ENCODE measurements around the gene ATP11A.
"Not testable (repeated sequence)": the region's sequence is repeated elsewhere in the genome, so short reads cannot be mapped to it uniquely, and the experiment has no call there.

ATP11A gene

GRCh38 chr13:112693831-112694497, 4.1 kb downstream of the ATP11A start:
- DNase-seq = no peak

DNA sequence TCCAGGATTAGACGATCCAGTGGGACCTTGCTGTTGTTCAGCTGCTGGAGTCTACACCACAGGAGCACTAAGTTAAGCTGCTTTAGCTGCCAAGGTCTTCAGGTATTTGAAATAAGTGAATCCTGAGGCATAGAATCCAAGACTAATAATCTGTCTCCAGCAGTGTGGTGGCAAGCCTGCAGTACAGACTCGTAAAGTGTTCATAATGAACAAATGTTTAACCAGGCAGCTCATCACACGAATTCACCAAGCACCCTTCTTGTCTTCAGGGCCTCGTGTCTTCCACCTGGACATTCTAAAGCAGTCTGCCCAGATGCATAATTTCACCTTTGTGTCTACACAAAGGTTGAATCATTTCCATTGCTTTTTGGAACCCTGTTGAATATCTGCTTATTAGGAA, 5.3 kb downstream of the ATP11A start:
- no peak for DNase-seq

DNA sequence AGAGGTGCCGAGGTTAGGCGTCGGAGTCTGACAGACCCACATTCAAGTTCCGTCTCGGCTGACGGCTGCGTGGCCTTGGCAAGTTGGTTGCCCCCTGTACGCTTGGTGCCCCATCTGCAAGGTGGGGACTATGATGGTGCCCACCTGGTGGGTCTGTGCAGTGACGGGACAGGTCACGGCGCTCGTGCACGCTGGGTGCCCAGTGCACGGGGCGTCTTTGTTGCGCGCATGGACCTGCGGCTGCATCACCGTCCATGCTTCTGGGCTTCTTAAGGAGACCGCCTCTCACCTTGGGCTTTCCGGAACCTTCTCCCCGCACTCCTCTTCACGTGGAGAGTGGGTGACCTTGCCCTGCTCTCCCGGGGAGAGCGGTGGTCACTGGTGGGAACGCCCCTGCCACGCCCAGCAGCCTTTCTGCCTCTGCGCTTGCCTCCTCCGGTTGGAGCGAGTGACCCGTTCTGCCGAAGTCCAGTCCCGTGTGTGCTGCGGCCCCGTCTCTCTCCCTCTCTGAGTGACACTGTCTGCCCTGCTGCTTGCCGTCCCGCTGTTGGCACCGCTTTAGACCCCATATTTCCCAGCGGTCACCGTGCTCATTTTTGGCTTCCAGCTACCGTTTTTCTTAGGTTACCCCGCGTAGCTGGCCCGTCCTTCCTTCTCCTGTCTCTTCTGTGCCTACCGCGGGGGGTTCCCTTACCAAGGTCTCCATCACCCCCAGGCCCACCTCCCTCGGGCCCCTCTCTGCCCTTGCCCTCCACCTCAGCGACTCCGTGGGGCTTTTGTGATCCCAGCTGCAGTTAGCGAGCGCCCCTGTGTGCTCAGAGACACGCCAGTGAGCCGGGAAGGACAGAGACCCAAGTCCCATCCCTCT, 6.4 kb downstream of the ATP11A start:
- DNase-seq = no peak

- DNase-seq = no peak
Measured at GRCh38 chr13:112696869-112697465, 7.1 kb downstream of the ATP11A start.

DNA sequence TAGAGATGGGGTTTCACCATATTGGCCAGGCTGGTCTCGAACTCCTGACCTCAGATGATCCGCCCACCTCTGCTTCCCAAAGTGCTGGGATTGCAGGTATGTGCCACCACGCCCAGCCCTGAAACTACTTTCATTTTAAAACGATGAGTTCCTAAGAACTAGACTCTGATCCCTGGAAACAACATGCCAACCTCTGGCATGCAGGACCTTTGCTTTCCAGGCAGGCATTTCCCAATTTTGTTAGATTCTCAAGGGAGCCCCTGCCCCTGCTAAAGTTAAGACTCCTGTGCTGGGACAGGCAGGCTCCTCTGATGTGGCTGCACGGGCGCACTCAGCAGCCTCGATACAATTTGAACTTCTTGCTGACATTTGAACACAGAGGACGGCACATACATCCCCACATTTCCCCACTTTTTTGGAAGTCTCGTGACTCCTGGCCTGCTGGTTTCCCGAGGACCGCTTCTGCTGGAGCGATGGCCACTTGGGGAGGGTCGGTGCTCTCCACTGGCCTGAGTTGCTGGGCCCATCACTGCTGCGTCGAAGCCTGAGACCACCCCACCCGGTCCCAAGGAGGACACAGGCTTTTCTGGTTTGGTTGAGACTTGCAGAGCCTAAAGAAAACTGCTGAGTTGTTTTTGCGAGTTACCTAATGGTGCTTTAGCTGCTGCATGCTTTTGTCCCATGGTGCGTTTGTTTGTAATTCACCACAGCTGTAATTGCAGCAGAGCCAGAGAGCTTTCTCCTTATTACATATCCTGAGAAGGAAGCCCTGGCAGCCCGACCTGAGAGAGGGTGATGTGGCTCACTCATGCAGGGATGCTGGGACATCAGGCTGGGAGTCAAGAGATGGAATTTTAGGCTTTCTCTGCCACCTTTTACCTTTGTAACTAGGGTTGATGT, 8.2 kb downstream of the ATP11A start:
- no peak for DNase-seq

DNA sequence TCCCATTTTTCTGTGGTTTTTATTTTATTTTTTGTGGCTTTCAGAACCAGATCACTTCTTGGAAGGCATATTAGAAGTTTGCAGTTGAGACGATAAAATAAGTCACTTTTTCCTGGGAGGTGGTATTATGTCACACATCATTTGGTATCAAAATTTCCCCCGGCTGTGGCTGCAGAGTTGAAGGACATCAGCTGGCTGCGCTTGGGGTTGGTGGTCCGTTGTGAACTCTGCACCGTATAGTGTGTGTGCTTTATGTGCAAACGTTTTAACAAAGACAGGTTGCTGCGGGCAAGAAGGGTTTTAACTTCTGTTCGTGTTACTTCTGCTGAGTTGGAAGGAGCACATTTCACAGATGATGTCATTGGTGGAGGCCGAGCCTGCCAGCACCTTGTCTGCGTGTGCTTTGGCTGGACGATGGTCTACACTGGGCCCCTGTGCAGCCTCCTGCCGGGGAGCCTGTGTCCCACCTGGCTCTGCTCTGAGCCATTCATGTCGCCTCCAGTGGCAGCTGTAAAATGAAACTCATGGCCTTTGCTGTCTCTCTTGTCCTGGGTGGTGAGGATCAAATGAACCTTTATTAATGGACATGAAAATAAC, 9.6 kb downstream of the ATP11A start:
- no peak for DNase-seq

- DNase-seq = no peak
Measured at GRCh38 chr13:112700291-112701060, 10.6 kb downstream of the ATP11A start.

DNA sequence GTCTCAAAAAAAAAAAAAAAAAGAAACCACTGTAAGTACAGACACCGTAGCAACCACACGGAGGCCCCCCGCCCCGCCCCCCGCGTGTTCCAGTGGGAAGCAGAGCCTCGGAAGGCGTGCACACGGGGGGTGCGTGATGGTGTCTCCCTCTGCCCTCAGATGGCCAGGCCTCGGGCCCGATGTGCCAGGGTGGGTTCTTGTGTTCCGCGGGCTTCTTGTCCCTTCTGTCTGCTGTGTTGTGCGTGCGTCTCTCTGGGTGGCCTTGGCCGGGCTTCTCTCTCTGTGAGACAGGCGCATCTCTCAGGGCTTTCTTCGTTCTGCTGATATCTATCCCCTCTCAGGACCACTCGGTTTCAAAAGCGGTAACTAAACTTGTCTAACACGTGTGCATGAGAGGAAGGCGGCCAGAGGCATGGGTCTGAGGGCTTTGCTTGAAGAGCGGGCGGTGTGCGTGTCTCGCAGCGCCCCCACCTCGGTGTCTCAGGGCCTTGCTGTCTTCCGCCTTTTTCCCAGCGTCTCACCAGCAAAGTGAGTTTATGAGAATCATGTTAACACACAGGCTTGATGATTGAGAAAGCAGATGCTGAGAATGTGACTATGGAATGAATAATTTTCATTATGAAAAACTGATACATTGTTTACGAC, 12.6 kb downstream of the ATP11A start:
- DNase-seq = no peak

DNA sequence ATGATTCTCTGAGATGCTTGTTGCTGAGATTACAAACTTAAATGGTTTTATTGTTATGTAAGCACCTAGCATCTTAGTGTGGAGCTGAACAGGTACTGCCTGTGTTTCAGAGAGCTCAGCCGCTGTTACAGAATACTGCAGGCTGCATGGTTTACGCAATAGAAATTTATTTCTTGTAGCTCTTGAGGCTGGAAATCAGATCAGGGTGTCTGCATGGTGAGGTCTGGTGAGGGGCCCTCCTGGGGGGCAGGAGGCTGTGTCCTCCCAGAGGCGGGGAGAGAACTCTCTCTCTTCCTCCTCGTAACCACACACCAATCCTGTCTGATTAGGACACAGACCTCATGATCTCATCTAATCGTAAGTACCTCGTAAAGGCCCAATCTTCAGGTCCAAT, 13.1 kb downstream of the ATP11A start:
- no peak for DNase-seq

GRCh38 chr13:112703449-112704284, 13.8 kb downstream of the ATP11A start:
- no peak for DNase-seq

- DNase-seq = no peak
Measured at GRCh38 chr13:112704308-112705145, 14.7 kb downstream of the ATP11A start.

DNA sequence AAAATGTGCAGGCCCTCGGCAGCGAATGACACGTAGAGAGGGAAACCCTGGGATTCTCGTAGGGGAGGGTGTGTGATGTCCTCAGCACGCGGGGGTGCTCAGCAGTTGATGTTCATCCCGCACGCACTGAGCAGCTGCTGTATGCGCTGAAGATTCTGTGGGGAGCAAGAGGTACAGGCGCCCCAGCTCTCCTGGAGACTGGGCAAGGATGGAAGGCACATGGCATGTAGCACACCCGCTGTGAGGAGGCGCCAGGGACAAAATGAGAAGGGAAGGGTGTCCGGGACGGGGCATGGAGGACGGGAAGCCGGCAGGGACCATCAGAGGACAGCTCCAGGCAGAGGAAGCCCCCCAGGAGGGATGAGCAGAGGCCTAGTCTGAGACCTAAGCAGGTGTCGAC, 15.4 kb downstream of the ATP11A start:
- no peak for DNase-seq

- DNase-seq = no peak
Measured at GRCh38 chr13:112706171-112706570, 16.3 kb downstream of the ATP11A start.

DNA sequence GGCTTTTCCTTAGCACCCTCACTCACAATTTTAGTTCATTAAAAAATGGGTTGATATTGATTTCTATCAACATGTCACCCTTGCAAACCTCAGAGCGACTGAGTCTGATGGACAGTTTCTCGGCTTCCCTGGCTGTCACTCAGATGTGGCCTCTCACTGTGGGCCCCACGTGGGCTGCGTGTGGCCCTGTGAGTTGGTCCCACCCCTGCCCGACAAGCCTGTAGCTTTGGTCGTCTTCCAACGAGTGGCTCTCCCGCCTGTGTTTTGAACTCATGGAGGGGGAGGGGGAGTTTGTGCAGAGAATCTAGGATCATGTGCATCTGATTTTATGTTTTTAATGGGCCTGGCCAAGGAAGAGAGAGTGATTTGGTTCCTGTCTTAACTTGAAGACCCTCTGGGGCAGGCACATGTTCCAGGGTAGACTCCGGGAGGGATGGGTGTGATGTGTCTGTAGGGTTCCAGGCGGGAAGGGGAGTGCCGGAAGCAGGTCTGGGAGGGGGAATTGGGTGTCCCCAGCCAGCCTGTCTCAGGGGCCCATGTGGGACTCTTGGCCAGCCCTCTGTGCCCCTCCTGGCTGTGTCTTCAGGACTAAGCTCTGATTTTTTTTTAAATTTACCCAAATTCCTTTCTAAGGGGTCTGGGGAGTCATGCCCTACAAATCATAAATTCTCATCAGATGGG, 18.9 kb downstream of the ATP11A start:
- DNase-seq = no peak

DNA sequence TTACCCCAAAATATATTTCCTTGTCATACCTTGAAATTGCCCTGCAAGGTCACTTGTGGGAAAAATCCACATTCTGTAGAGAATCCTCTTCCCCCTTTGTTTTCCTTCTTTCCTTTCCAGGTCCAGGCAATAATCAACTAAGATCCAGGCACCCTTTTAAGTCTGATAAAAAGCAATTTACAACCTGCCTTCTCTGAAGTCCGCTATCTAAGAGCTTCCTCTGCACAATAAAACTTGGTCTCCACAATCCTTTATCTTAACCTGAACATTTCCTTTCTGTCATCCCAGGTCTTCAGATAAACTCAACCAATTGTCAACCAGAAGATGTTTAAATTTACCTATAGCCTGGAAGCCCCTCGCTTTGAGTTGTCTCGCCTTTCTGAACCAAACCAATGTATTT, 19.5 kb downstream of the ATP11A start:
- DNase-seq = not testable (repeated sequence)

GRCh38 chr13:112709825-112710783, 20.3 kb downstream of the ATP11A start:
- no peak for DNase-seq

- DNase-seq = no peak
Measured at GRCh38 chr13:112710855-112711527, 21.2 kb downstream of the ATP11A start.

Data from cerebellar nuclear complex (tissue), 1 donor.